ENCODE data around the gene ANKMY1.

DNA sequence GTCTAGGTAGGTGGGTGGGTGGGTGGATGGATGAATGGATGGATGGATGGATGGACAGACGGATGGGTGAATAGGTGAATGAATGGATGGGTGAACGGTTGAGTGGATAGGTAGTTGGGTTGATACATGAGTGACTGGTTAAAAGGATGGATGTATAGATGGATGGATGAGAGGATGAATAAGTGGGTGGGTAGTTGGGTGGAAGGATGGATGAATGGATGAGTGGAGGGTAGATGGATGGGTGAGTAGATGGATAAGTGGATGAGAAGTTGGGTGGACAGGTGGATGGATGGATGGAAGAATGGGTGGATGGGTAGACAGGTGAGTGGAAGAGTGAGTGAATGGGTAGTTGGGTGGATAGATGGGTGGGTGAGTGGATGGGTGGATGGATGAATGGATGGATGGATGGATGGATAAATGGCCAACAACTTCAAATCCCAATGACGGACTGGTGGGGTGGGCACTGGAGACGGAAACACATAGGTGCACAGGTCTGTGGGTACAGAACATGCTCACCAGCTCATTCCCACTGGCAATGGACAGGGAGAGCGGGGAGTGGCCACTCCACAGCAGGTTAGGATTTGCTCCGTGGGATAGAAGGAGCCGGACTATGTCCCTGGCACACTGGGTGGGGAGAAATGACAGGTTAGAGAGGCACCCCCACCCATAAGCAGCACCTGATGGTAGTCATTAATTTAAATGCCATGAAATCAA lies 48.8 kb downstream of the ANKMY1 start:
- TF ChIP-seq CTCF (IDR thresholded peaks at IDR 0.05) (no peak), POLR2A (IDR thresholded peaks at IDR 0.05) (no peak)
